Neuronal stem cell (in vitro differentiated cells): ENCODE results near the gene PHF21A.

Experiments used
- DNase-seq: peaks from one replicate; pipeline ENCODE4 v3.0.0-alpha.2; 2013; ENCODE audit warnings: low spot score
- H2AFZ ChIP-seq: one replicate; pipeline ENCODE4 v1.6.1; 2013; ENCODE audit warnings: mild to moderate bottlenecking, low read length, inconsistent platforms
- H2AK5ac ChIP-seq: 2 replicates; pipeline ENCODE4 v1.6.1; 2013; ENCODE audit warnings: low read depth, mild to moderate bottlenecking, inconsistent platforms, low read length, moderate library complexity, mixed read lengths
- H2BK120ac ChIP-seq: 2 replicates; pipeline ENCODE4 v1.6.1; 2013; ENCODE audit warnings: low read depth, mild to moderate bottlenecking, inconsistent platforms, low read length, moderate library complexity, mixed read lengths
- H2BK12ac ChIP-seq: one replicate; pipeline ENCODE4 v1.6.1; 2013; ENCODE audit warnings: low read length, inconsistent platforms
- H2BK15ac ChIP-seq: 2 replicates; pipeline ENCODE4 v1.6.1; 2013; ENCODE audit warnings: mild to moderate bottlenecking, low read length, inconsistent platforms, mixed read lengths
- H2BK5ac ChIP-seq: one replicate; pipeline ENCODE4 v1.6.1; 2013; ENCODE audit warnings: inconsistent platforms, mild to moderate bottlenecking, low read length, moderate library complexity
- H3K14ac ChIP-seq: one replicate; pipeline ENCODE4 v1.6.1; 2013; ENCODE audit warnings: low read length, inconsistent platforms
- H3K18ac ChIP-seq: 2 replicates; pipeline ENCODE4 v1.6.1; 2013; ENCODE audit warnings: low read length, inconsistent platforms
- H3K23ac ChIP-seq: 2 replicates; pipeline ENCODE4 v1.6.1; 2013; ENCODE audit warnings: low read depth, mild to moderate bottlenecking, mixed read lengths, low read length, inconsistent platforms; ENCODE audit not compliant: poor library complexity
- H3K27ac ChIP-seq: replicated peaks from 3 replicates; pipeline ENCODE4 v1.5.1; 2013; ENCODE audit warnings: low read length, inconsistent platforms
- H3K27me3 ChIP-seq, 3 experiments: 2 replicates each; pipeline ENCODE4 v1.6.1; 2013; ENCODE audit warnings: low read length in 3 of 3, mild to moderate bottlenecking in 2 of 3, inconsistent platforms in 1 of 3, low read depth in 1 of 3, mixed read lengths in 1 of 3, moderate library complexity in 1 of 3; ENCODE audit not compliant: control insufficient read depth in 3 of 3, insufficient read depth in 3 of 3
- H3K36me3 ChIP-seq, 2 donors: replicated peaks in 1 of 2; 2 replicates each; pipeline ENCODE4 v1.6.1; 2013; ENCODE audit warnings: low read length in 2 of 2; ENCODE audit not compliant: control insufficient read depth in 2 of 2, insufficient read depth in 2 of 2
- H3K4ac ChIP-seq: 2 replicates; pipeline ENCODE4 v1.6.1; 2013; ENCODE audit warnings: inconsistent platforms, mild to moderate bottlenecking, low read length, moderate library complexity
- H3K4me1 ChIP-seq, 2 donors: 1 replicate in 1 of 2; 2 replicates in 1 of 2; pipeline ENCODE4 v1.6.1; 2013; ENCODE audit warnings: low read length in 2 of 2, low read depth in 1 of 2; ENCODE audit not compliant: control insufficient read depth in 2 of 2, insufficient read depth in 1 of 2
- H3K4me2 ChIP-seq: one replicate; pipeline ENCODE4 v1.6.1; 2013; ENCODE audit warnings: mild to moderate bottlenecking, low read length, inconsistent platforms; ENCODE audit not compliant: insufficient read depth, poor library complexity, severe bottlenecking
- H3K4me3 ChIP-seq, 2 donors: 2 replicates each; pipeline ENCODE4 v1.5.1; 2013; ENCODE audit warnings: low read length in 2 of 2, mild to moderate bottlenecking in 2 of 2, inconsistent platforms in 1 of 2, moderate library complexity in 1 of 2
- H3K79me1 ChIP-seq: one replicate; pipeline ENCODE4 v1.6.1; 2013; ENCODE audit warnings: low read depth, mild to moderate bottlenecking, inconsistent platforms, low read length, moderate library complexity
- H3K9ac ChIP-seq: one replicate; pipeline ENCODE4 v1.6.1; 2013; ENCODE audit warnings: mild to moderate bottlenecking, low read depth, low read length, inconsistent platforms; ENCODE audit not compliant: poor library complexity
- H3K9me3 ChIP-seq, 2 donors: replicated peaks in 1 of 2; 2 replicates each; pipeline versions ENCODE3 to v1.6.1; 2013; ENCODE audit warnings: low read length in 2 of 2, mild to moderate bottlenecking in 2 of 2, inconsistent platforms in 1 of 2, low read depth in 1 of 2, mixed read lengths in 1 of 2, moderate library complexity in 1 of 2; ENCODE audit not compliant: control insufficient read depth in 2 of 2, insufficient read depth in 1 of 2
- H4K8ac ChIP-seq: one replicate; pipeline ENCODE4 v1.6.1; 2013; ENCODE audit warnings: low read depth, mild to moderate bottlenecking, inconsistent platforms, low read length, moderate library complexity
- H4K91ac ChIP-seq: one replicate; pipeline ENCODE4 v1.6.1; 2013; ENCODE audit warnings: low read length, low read depth, mild to moderate bottlenecking, inconsistent platforms; ENCODE audit not compliant: poor library complexity
- WGBS, 2 donors: extraction: QIAGEN DNeasy Blood & Tissue Kit; methylation state at CpG; one replicate each; pipeline ENCODE4 v1.1.7; 2013; ENCODE audit warnings: missing lambda C conversion rate in 2 of 2, mixed read lengths in 1 of 2; ENCODE audit not compliant: insufficient read length in 2 of 2, insufficient replicate concordance in 1 of 2; ENCODE audit errors: extremely low coverage in 2 of 2; 5-methylcytosine and 5-hydroxymethylcytosine counted together

The PHF21A gene

GRCh38 chr11:46107780-46108179 lies 13.5 kb downstream of the PHF21A start:
- no peaks in the 10 kb centered on the region for H3K9me3 ChIP-seq
- peaks cover 2 to 9% of the 10 kb centered on the region in 2 donors for H3K4me1 ChIP-seq
- WGBS, 2 donors = no CpG with 5 or more reads among the region's 2 CpGs

GRCh38 chr11:46107408-46107718 lies 13.9 kb downstream of the PHF21A start:
- no peak overlapping the region for H2AK5ac ChIP-seq
- no peak overlapping the region for H2BK5ac ChIP-seq
- no peak overlapping the region for H4K8ac ChIP-seq
- H3K23ac ChIP-seq = no peak overlapping the region
- no peak overlapping the region for H2BK12ac ChIP-seq
- H3K4me2 ChIP-seq = no peak overlapping the region
- no peak overlapping the region for H3K14ac ChIP-seq
- H3K4me3 ChIP-seq = no peak overlapping the region
- whole genome bisulfite sequencing, 2 donors = no CpG with 5 or more reads among the region's 4 CpGs
- no peaks in the 10 kb centered on the region for H3K79me1 ChIP-seq
- H3K18ac ChIP-seq = no peak overlapping the region
- H3K27ac ChIP-seq = no peak overlapping the region
- no peak overlapping the region for H4K91ac ChIP-seq
- H3K4ac ChIP-seq = no peak overlapping the region
- H2BK120ac ChIP-seq = no peak overlapping the region
- no peak overlapping the region for H2AFZ ChIP-seq
- H3K9ac ChIP-seq = no peak overlapping the region
- peaks cover 2 to 9% of the 10 kb centered on the region in 2 donors for H3K4me1 ChIP-seq
- no peak overlapping the region for H2BK15ac ChIP-seq
- no peaks in the 10 kb centered on the region for H3K27me3 ChIP-seq
- H3K9me3 ChIP-seq = no peaks in the 10 kb centered on the region
- DNase-seq = no peak
- no peaks in the 10 kb centered on the region for H3K36me3 ChIP-seq

More at GRCh38 chr11:46107780-46108179, 13.5 kb downstream of the PHF21A start:
- Histone ChIP-seq H2BK5ac (no peak overlapping the region), H2AFZ (no peak overlapping the region), H2AK5ac (no peak overlapping the region), H4K91ac (no peak overlapping the region), H4K8ac (no peak overlapping the region), H3K4ac (no peak overlapping the region), H2BK15ac (no peak overlapping the region), H3K36me3 (no peaks in the 10 kb centered on the region), H3K9ac (no peak overlapping the region), H3K23ac (no peak overlapping the region), H3K4me3 (no peak overlapping the region), H3K27me3 (no peaks in the 10 kb centered on the region), H3K18ac (no peak overlapping the region), H3K27ac (no peak overlapping the region), H3K4me2 (no peak overlapping the region), H3K79me1 (no peaks in the 10 kb centered on the region), H2BK120ac (no peak overlapping the region), H2BK12ac (no peak overlapping the region), H3K14ac (no peak overlapping the region)
- DNase-seq = no peak

GRCh38 chr11:46106530-46107407 lies 14.5 kb downstream of the PHF21A start:
- no CpG with 5 or more reads among the region's 5 CpGs for WGBS, 2 donors

GRCh38 chr11:46105926-46106325 lies 15.3 kb downstream of the PHF21A start:
- no peak overlapping the region for H3K4ac ChIP-seq
- H3K79me1 ChIP-seq = no peaks in the 10 kb centered on the region
- no peak for DNase-seq
- H4K91ac ChIP-seq = no peak overlapping the region
- peaks cover 2 to 9% of the 10 kb centered on the region in 2 donors for H3K4me1 ChIP-seq
- no peak overlapping the region for H3K18ac ChIP-seq
- H2BK15ac ChIP-seq = no peak overlapping the region
- H2BK12ac ChIP-seq = no peak overlapping the region
- no CpG with 5 or more reads among the region's 2 CpGs for WGBS, 2 donors
- H3K27ac ChIP-seq = no peak overlapping the region
- no peak overlapping the region for H3K4me2 ChIP-seq
- H3K4me3 ChIP-seq = no peak overlapping the region
- H2BK5ac ChIP-seq = no peak overlapping the region
- no peaks in the 10 kb centered on the region for H3K27me3 ChIP-seq
- no peak overlapping the region for H3K14ac ChIP-seq
- H3K9ac ChIP-seq = no peak overlapping the region
- H4K8ac ChIP-seq = no peak overlapping the region
- no peaks in the 10 kb centered on the region for H3K9me3 ChIP-seq
- H2AK5ac ChIP-seq = no peak overlapping the region
- no peaks in the 10 kb centered on the region for H3K36me3 ChIP-seq
- H2AFZ ChIP-seq = no peak overlapping the region
- no peak overlapping the region for H3K23ac ChIP-seq
- no peak overlapping the region for H2BK120ac ChIP-seq

More at GRCh38 chr11:46106530-46107407, 14.5 kb downstream of the PHF21A start:
- no peaks in the 10 kb centered on the region for H3K79me1 ChIP-seq
- H3K4me2 ChIP-seq = no peak overlapping the region
- no peak overlapping the region for H2BK15ac ChIP-seq
- no peak overlapping the region for H2BK12ac ChIP-seq
- H3K27ac ChIP-seq = peak overlapping the region; percentile 33
- no peak overlapping the region for H2BK120ac ChIP-seq
- H2BK5ac ChIP-seq = no peak overlapping the region
- H3K14ac ChIP-seq = no peak overlapping the region
- H3K9ac ChIP-seq = no peak overlapping the region
- no peak for DNase-seq
- H2AK5ac ChIP-seq = no peak overlapping the region
- H3K36me3 ChIP-seq = no peaks in the 10 kb centered on the region
- no peak overlapping the region for H3K18ac ChIP-seq
- no peak overlapping the region for H2AFZ ChIP-seq
- no peaks in the 10 kb centered on the region for H3K9me3 ChIP-seq
- no peak overlapping the region for H4K8ac ChIP-seq
- no peak overlapping the region for H3K4me3 ChIP-seq
- H4K91ac ChIP-seq = no peak overlapping the region
- no peaks in the 10 kb centered on the region for H3K27me3 ChIP-seq
- peaks cover 2 to 9% of the 10 kb centered on the region in 2 donors for H3K4me1 ChIP-seq
- no peak overlapping the region for H3K23ac ChIP-seq
- H3K4ac ChIP-seq = no peak overlapping the region
